Daoy (cell line): ENCODE results near the gene H3-3A. TPM values are rescaled to one million over a fixed set of nuclear protein-coding genes. Genes with fewer than 3 reads are reported as not detected.

ENCODE experiments used
- DNase-seq: peaks from one replicate; pipeline ENCODE4 v3.0.0-alpha.2; 2015; ENCODE audit warnings: low read depth
- total RNA-seq: library from RNA; depleted of rRNA; stranded (reverse); fragments of >200 nt; shearing (Covaris generic); gene quantifications from 2 replicates; pipeline ENCODE4 v1.2.3, GENCODE V29; 2014; rRNA removed

H3-3A gene
- total RNA-seq: 266 and 305 TPM in 2 replicates

GRCh38 chr1:226062558-226063223 lies at the start of gene H3-3A:
Gene H3-3A, plus strand, starts transcription at chr1:226062716. Its CDS starts 1,636 bp downstream, at chr1:226064352.
- DNase-seq: peak; percentile 99

- DNase-seq: no peak
Observed at GRCh38 chr1:226017070-226017469, 45.4 kb upstream of the H3-3A start.

- DNase-seq: no peak
Observed at GRCh38 chr1:226019572-226019971, 42.9 kb upstream of the H3-3A start.

- DNase-seq: no peak
Observed at GRCh38 chr1:226021401-226021800, 41.1 kb upstream of the H3-3A start.

GRCh38 chr1:226021801-226022200 lies 40.7 kb upstream of the H3-3A start:
- no peak for DNase-seq

GRCh38 chr1:226023735-226024134 lies 38.8 kb upstream of the H3-3A start:
- no peak for DNase-seq

GRCh38 chr1:226026833-226027232 lies 35.7 kb upstream of the H3-3A start:
- DNase-seq: no peak

- no peak for DNase-seq
Observed at GRCh38 chr1:226027538-226028217, 34.8 kb upstream of the H3-3A start.

- DNase-seq: no peak
Observed at GRCh38 chr1:226029093-226029496, 33.4 kb upstream of the H3-3A start.

- DNase-seq: no peak
Observed at GRCh38 chr1:226029568-226030225, 32.8 kb upstream of the H3-3A start.

GRCh38 chr1:226033582-226033981 lies 28.9 kb upstream of the H3-3A start:
- DNase-seq: no peak

- no peak for DNase-seq
Observed at GRCh38 chr1:226033991-226034390, 28.5 kb upstream of the H3-3A start.

- DNase-seq: peak; percentile 94
Observed at GRCh38 chr1:226034482-226034881, 28.0 kb upstream of the H3-3A start.

- no peak for DNase-seq
Observed at GRCh38 chr1:226035915-226036314, 26.6 kb upstream of the H3-3A start.

- DNase-seq: no peak
Observed at GRCh38 chr1:226038661-226039060, 23.9 kb upstream of the H3-3A start.

- DNase-seq: no peak
Observed at GRCh38 chr1:226041419-226041818, 21.1 kb upstream of the H3-3A start.

GRCh38 chr1:226044514-226045101 lies 17.9 kb upstream of the H3-3A start:
- no peak for DNase-seq

- peak; percentile 88 for DNase-seq
Observed at GRCh38 chr1:226046240-226046639, 16.3 kb upstream of the H3-3A start.

GRCh38 chr1:226047495-226047894 lies 15.0 kb upstream of the H3-3A start:
- DNase-seq: no peak

- DNase-seq: no peak
Observed at GRCh38 chr1:226048886-226049285, 13.6 kb upstream of the H3-3A start.

- DNase-seq: no peak
Observed at GRCh38 chr1:226050133-226050532, 12.4 kb upstream of the H3-3A start.

- no peak for DNase-seq
Observed at GRCh38 chr1:226051365-226051764, 11.2 kb upstream of the H3-3A start.

GRCh38 chr1:226052061-226052460 lies 10.5 kb upstream of the H3-3A start:
- no peak for DNase-seq
